NCI-H1694 treated with DMSO at 0.1 percent for 48 hours (cell line): ENCODE data around the gene CUBN.
"Not testable (repeated sequence)": the region's sequence is repeated elsewhere in the genome, so short reads cannot be mapped to it uniquely, and the experiment has no call there.

Source experiments
- DNase-seq: peaks from one replicate; lab custom pipeline; 2025; lab: John Stamatoyannopoulos, UW

CUBN gene

DNA sequence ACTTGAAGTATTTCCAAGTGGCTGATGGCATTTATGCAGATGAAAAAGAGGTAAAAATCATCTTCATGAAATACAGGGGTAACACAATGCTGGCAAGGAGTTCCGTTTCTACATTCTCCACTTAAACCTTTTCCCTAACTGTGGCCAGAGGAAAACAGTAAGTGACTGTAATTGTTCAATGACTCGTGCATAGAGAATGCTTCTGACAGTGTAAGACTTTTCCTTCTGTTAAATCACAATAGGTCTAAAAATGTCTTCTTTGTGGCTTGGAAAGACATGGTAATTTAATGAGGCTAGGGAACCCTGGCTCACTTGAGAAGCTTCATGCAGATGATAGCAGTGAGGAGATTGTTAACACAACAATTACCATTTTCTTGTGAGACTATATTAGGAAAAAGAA lies 262.1 kb downstream of the CUBN start:
- no peak for DNase-seq

DNA sequence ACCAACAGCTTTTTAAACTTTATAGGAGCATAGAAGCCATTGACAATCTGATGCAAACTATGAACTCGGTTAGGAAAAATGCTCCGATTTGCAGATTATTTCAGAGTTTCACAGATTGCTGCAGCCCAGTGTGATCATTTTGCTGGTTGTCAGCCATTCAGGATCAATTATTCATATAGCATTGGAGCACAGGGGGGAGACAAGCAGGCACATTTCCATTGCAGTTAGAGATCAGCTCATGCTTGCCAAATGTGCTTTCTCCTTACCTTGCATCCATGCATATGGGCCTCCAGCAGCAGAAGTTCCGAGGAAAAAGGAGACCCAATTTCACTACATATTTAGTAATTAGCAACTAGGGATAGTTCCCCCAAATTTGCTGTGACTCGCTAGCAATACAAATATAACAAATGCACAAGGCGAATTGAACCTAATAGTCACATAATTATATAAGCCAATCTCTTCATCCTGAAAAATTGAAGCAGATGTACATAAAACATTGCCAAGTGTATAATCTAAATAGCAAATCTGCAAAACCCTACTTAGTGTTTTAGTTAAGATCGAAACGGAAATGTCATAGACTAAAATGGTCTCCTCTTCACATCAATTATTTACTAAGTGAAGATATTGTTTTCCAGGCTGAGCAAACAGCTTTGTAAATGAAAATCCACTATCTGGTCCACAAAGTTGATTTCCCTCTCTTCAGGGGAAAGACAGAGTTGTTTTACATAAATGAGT lies 262.9 kb downstream of the CUBN start:
- DNase-seq: no peak

DNA sequence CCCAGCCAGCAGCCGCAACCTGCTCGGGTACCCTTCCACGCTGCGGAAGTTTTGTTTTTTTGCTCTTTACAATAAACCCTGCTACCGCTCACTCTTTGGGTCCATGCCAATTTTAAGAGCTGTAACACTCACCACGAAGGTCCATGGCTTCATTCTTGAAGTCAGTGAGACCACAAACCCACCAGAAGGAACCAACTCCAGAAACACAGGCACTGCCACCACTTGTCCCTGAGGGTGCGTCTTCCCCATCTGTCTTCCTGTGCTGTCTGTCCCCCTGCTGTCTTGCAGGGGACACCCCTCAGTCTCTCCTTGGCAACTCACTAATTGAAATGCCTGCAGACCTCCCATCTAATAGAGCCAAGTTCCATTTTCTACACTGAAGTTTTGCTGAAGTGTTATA lies 263.8 kb downstream of the CUBN start:
- DNase-seq: no peak

DNA sequence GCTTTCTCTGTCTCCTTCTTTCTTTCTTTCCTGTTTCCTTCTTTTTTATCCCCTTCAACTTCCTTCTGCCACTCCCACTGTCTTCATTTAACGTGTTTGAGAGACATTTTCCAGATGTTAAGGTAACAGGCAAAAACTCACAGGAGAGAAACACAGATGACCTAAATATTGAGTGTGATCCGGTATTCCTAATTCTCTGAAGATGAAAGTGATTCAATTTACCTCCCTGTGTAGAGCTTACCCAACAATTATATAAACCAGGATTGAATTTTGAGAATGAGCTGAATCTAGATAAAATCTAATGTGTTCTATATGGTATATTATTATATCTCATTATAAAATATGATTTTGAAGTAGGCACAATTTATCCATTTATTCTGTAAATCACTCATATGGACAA lies 265.8 kb downstream of the CUBN start:
- DNase-seq: no peak

DNA sequence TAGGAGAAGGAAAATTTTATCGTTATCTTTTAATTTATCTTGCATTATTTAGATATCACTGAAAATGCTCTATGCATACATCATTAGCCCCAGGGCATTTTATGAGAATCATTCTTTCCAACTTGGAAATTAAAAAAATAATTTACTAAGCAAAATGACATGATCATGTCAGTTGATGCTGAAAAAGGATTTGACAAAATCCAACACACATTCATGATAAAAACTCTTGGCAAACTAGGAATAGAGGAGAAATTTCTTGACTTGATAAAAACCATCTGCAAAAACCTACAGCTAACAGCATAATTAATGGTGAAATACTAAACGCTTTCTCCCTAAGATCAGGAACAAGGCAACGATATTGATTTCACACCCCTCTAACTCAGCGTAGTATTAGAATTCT lies 272.2 kb downstream of the CUBN start:
- DNase-seq: no peak

DNA sequence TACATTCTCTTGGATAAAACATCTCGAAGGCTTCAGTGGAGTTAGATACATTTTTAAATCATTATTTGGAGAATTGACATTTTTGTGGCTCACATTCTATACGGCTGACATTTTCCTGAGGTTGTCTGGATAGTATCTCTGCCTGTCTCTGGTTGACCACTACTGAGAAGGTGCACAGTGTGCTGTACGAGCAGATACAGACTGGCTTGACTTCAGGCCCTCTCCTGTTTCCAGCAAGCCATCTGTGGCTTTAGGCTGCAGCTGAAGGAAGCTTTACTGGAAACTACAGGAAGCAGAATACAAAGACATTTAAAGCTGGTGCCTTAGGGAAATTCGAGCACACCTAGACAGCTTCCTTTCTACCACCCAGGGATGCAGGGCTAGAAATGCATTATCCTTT lies 273.0 kb downstream of the CUBN start:
- no peak for DNase-seq

DNA sequence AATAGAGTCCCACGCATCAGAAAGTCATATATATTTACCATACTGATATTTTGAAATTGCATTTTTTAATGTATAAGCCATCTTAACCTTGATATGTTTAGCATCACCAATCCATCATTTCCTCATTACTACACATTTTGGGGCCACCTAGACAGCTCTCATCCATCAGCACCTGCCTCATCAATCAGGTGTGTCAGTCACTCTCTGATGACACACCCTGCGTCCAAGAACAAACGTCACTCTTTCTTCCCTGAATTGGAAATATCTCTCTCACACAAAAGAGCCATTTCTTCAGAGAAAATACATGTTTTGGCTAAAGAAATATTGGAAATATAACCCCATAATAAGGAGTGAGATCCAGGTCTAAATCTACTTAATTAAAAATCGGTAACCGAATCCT lies 273.5 kb downstream of the CUBN start:
- DNase-seq: no peak

GRCh38 chr10:16854623-16855022 lies 275.0 kb downstream of the CUBN start:
- no peak for DNase-seq

DNA sequence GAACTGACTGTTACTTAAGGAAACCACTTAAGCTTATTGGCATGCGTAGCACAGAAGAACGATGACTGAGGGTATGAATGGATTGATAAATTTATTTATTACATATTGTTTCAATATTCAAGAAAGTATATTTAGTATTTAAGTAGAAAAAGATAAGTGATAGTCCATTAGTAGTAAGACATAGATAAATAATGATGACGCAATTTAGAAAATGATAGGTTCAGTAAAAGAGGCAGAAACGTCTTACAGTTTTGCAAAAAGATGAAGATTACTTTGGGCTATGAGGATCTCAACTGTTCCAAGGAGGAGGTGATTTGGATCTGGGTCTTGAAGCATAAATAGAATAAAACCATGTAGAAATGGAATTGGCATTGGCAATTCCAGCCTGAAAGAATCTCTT lies 275.8 kb downstream of the CUBN start:
- DNase-seq: no peak

- DNase-seq: no peak
Observed at GRCh38 chr10:16853201-16853600, 276.4 kb downstream of the CUBN start.

DNA sequence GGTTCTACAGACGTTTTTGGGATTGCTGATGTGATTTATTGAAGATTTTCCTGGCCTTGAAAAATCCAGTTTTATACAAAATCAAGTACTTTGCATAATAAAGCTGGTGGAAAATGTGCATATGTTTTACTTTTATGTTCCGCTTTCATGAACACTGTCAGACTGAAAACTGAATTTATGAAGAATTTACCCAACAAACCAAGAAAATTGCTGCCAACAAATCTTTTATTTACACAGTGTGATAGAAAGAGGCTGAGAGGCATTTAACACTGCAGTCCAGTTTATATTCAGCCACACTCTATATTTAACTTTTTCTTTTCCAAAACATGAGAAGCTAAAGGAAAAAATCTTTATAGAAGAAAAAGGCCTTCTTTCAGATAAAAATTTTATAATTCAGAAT lies 277.0 kb downstream of the CUBN start:
- no peak for DNase-seq

DNA sequence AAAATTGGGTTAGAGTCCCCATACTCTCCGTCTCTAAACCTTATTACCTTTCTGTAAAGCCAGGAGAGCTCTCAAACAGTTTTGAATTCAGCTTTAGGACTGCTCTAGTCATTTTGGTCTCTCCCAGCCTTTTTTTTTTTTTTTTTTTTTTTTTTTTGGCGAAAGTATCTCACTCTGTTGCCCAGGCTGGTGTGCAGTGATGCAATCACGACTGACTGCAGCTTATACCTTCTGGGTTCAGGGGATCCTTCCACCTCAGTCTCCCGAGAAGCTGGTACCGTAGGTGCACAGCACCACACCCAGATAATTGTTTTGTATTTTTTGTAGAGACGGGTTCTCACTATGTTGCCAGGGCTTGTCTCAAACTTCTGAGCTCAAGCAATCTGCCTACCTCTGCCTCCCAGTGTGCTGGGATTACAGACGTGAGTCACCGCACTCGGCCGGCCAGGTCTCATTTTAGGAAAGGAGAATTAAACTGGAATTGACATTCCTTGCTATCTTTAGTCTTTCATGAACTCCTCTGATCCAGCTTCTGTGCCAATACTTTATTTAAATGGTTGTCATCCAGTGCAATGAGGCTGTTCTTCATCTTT lies 281.0 kb downstream of the CUBN start:
- no peak for DNase-seq

- DNase-seq: no peak
Observed at GRCh38 chr10:16847644-16848043, 282.0 kb downstream of the CUBN start.

- DNase-seq: no peak
Observed at GRCh38 chr10:16845248-16845647, 284.4 kb downstream of the CUBN start.

DNA sequence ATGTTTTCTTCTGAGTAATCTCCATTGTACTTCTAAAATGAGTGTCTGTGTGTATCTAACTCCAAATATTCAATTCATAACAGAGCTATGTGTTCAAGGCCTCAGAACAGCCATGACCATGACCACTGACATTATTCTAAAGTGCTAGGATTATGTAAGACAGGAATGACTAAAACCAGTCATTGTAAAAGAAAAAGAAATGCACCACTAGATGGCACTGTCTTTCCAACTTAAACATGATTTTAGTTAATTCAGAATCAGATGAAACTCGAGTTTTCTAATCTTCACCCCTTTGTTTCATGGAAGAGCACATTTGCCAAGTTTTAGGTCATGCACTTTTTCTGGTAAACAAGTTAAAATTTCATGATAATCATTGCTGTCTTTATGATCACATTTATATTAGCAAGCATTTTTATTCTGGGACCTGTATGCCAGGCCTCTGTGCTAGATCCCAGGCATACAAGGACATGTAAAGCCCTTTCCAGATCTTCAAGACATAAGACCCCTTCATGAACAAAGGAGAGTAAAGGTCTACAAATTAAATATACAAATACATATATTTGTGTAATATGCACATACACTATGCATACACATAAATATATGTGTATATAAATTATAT lies 286.2 kb downstream of the CUBN start:
- peak; percentile 56 for DNase-seq

DNA sequence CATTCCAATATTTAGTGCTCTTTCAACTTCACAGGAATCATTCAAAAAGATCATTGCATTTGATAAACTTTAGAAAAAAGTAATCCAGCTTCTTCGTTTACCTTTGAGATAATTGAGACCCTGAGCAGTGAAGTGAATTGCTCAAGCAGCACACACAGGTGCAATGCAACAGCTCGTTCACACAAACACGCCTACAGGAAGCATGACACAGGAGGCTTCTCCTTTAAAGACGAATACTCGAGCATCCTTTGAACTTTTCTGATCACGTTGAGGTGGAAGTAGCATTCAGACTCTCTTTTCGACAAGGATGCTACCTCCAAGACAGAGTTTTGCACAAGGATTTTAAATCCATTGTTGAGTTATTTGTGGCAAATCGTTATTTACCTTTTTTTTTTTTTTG lies 294.4 kb downstream of the CUBN start:
- no peak for DNase-seq

GRCh38 chr10:16832351-16833080 lies 297.1 kb downstream of the CUBN start:
- DNase-seq: no peak

GRCh38 chr10:16828701-16829175 lies 300.9 kb downstream of the CUBN start:
- DNase-seq: no peak

- peak; percentile 29 for DNase-seq
Observed at GRCh38 chr10:16828114-16828568, 301.5 kb downstream of the CUBN start.

- not testable (repeated sequence) for DNase-seq
Observed at GRCh38 chr10:16827474-16827873, 302.1 kb downstream of the CUBN start.

DNA sequence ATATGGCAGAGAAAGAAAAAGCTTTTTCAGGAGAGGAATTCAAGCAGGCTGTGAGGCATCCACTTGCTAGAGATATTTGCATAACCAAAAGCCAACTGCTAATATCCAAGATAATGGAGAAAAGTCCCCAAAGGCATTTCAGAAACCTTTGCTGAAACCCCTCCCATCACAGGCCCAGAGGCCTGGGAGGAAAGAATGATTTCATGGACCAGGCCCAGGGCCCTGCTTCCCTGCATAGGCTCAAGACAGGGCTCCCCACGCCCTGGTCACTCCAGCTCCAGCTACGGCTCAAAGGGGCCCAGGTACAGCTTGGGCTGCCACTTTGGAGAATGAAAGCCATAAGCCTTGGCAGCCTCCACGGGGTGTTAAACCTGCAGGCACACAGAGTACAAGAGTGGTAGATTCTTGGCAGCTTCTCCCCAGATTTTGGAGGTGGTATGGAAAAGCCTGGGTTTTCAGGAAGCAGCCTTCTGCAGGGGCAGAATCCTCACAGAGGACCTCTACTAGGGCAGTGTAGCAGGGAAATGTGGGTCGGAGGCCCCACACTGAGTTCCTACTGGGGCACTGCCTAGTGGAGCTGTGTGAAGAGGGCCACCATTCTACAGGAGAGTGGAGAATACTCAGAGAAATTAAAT lies 306.8 kb downstream of the CUBN start:
- no peak for DNase-seq

GRCh38 chr10:16822027-16822426 lies 307.6 kb downstream of the CUBN start:
- no peak for DNase-seq
